SK-N-SH (cell line): Measurements from ENCODE around the gene TRPM3. TPM values are rescaled to one million over a fixed set of nuclear protein-coding genes. Genes with fewer than 3 reads are reported as not detected.

Experiments used
- CTCF ChIA-PET: fragments of 300-600, 350-600 bp; formaldehyde crosslinking; extraction: SDS; loops from one replicate; lab custom pipeline; 2021; lab: Yijun Ruan, JAX
- POLR2A ChIA-PET: fragments of 350-600 bp; sonication (Branson Sonifier 250); formaldehyde crosslinking; extraction: SDS; loops from one replicate; lab custom pipeline; 2020; ENCODE audit warnings: antibody characterized with exemption, inconsistent platforms; lab: Yijun Ruan, JAX
- DNase-seq: peaks from one replicate; pipeline ENCODE4 v3.0.0; 2012
- H2AFZ ChIP-seq: fragments of 200-600 bp; sonication (generic); 2 replicates; pipeline ENCODE4 v1.8.1; 2016; ENCODE audit warnings: antibody characterized with exemption, mild to moderate bottlenecking, low read depth
- H3F3A ChIP-seq: fragments of 200-600 bp; sonication (generic); replicated peaks from 2 replicates; pipeline ENCODE3; 2016; ENCODE audit warnings: antibody characterized with exemption, mild to moderate bottlenecking; ENCODE audit not compliant: insufficient read depth
- H3K27ac ChIP-seq, 2 experiments: fragments of 200-500 bp in 1 of 2; fragments of 200-600 bp in 1 of 2; sonication (Bioruptor generic) in 1 of 2; sonication (generic), shearing (Covaris generic) in 1 of 2; 2 replicates each; pipeline versions ENCODE4 v1.5.1 to v1.6.1; 2014 to 2016; ENCODE audit warnings: low read depth in 2 of 2, inconsistent platforms in 1 of 2, low read length in 1 of 2, mild to moderate bottlenecking in 1 of 2, mixed read lengths in 1 of 2
- H3K27me3 ChIP-seq: fragments of 200-600 bp; sonication (generic), shearing (Covaris generic); 2 replicates; pipeline ENCODE4 v1.6.1; 2016; ENCODE audit warnings: mixed run types; ENCODE audit not compliant: insufficient read depth
- H3K36me3 ChIP-seq, 2 experiments: fragments of 200-500 bp in 1 of 2; fragments of 200-600 bp in 1 of 2; sonication (Bioruptor generic) in 1 of 2; sonication (generic) in 1 of 2; replicated peaks in 1 of 2; 2 replicates each; pipeline versions ENCODE3 to v1.5.1; 2014 to 2016; ENCODE audit warnings: low read length in 1 of 2, mild to moderate bottlenecking in 1 of 2; ENCODE audit not compliant: insufficient read depth in 2 of 2, control insufficient read depth in 1 of 2
- H3K4me1 ChIP-seq, 2 experiments: fragments of 200-500 bp in 1 of 2; fragments of 200-600 bp in 1 of 2; sonication (Bioruptor generic) in 1 of 2; sonication (generic), shearing (Covaris generic) in 1 of 2; 2 replicates each; pipeline versions ENCODE4 v1.5.1 to v1.6.1; 2014 to 2016; ENCODE audit warnings: low read depth in 1 of 2, low read length in 1 of 2, mixed run types in 1 of 2; ENCODE audit not compliant: insufficient read depth in 2 of 2, control insufficient read depth in 1 of 2
- H3K4me2 ChIP-seq: fragments of 200-600 bp; sonication (generic), shearing (Covaris generic); 2 replicates; pipeline ENCODE4 v1.6.1; 2017; ENCODE audit warnings: mixed run types
- H3K4me3 ChIP-seq, 2 experiments: fragments of 200-500 bp in 1 of 2; fragments of 200-600 bp in 1 of 2; sonication (Bioruptor generic) in 1 of 2; sonication (generic), shearing (Covaris generic) in 1 of 2; 2 replicates each; pipeline versions ENCODE4 v1.5.1 to v1.8.1; 2014 to 2016; ENCODE audit warnings: low read depth in 2 of 2, inconsistent platforms in 1 of 2, low read length in 1 of 2, mild to moderate bottlenecking in 1 of 2, mixed read lengths in 1 of 2, moderate library complexity in 1 of 2
- H3K79me2 ChIP-seq: fragments of 200-600 bp; sonication (generic); 2 replicates; pipeline ENCODE4 v1.8.1; 2017; ENCODE audit warnings: mild to moderate bottlenecking; ENCODE audit not compliant: insufficient read depth
- H3K9ac ChIP-seq: fragments of 200-600 bp; sonication (generic); 2 replicates; pipeline ENCODE4 v1.6.1; 2017; ENCODE audit warnings: mixed run types
- H3K9me2 ChIP-seq: fragments of 200-600 bp; sonication (generic); 2 replicates; pipeline ENCODE4 v1.6.1; 2017; ENCODE audit warnings: mixed run types
- H3K9me3 ChIP-seq: fragments of 200-600 bp; sonication (generic); 2 replicates; pipeline ENCODE4 v1.6.1; 2017; ENCODE audit warnings: mixed run types, mild to moderate bottlenecking, moderate library complexity
- H4K20me1 ChIP-seq: fragments of 200-600 bp; sonication (generic); 2 replicates; pipeline ENCODE4 v1.6.1; 2017; ENCODE audit warnings: mild to moderate bottlenecking, mixed run types; ENCODE audit not compliant: insufficient read depth
- EP300 ChIP-seq, 2 experiments: IDR thresholded peaks; 2 replicates each; pipeline versions ENCODE4 v1.4.0 to v1.6.1; 2012; ENCODE audit warnings: borderline replicate concordance in 1 of 2, low read depth in 1 of 2, low read length in 1 of 2
- FOSL2 ChIP-seq: IDR thresholded peaks from 2 replicates; pipeline ENCODE4 v1.4.0; 2012; ENCODE audit warnings: low read depth, mild to moderate bottlenecking, moderate library complexity, borderline replicate concordance
- FOXM1 ChIP-seq: IDR thresholded peaks from 2 replicates; pipeline ENCODE4 v1.4.0; 2012; ENCODE audit warnings: low read depth, mild to moderate bottlenecking
- GABPA ChIP-seq: IDR thresholded peaks from 2 replicates; pipeline ENCODE4 v1.4.0; 2012; ENCODE audit warnings: low read depth, mild to moderate bottlenecking
- GATA2 ChIP-seq: sonication (generic); formaldehyde crosslinking; IDR thresholded peaks from 2 replicates; pipeline ENCODE4 v1.5.0; 2020; ENCODE audit warnings: mild to moderate bottlenecking, missing genetic modification reagents
- MEF2A ChIP-seq: IDR thresholded peaks from 2 replicates; pipeline ENCODE4 v1.4.0; 2012; ENCODE audit warnings: low read depth, borderline replicate concordance
- NFIC ChIP-seq: IDR thresholded peaks from 2 replicates; pipeline ENCODE4 v1.4.0; 2012; ENCODE audit warnings: borderline replicate concordance
- NRF1 ChIP-seq: IDR thresholded peaks from 2 replicates; pipeline ENCODE4 v1.6.1; 2012; ENCODE audit warnings: low read depth, mild to moderate bottlenecking, low read length
- POLR2AphosphoS5 ChIP-seq: IDR thresholded peaks from 2 replicates; pipeline ENCODE4 v1.6.1; 2012; ENCODE audit warnings: low read depth, low read length
- RAD21 ChIP-seq: IDR thresholded peaks from 2 replicates; pipeline ENCODE4 v1.6.1; 2012; ENCODE audit warnings: mild to moderate bottlenecking, low read length
- RCOR1 ChIP-seq: fragments of 150-350 bp; IDR thresholded peaks from 2 replicates; pipeline ENCODE4 v1.6.1; 2017; ENCODE audit warnings: antibody characterized with exemption, low read length
- RFX5 ChIP-seq: IDR thresholded peaks from 2 replicates; pipeline ENCODE4 v1.6.1; 2012; ENCODE audit warnings: mild to moderate bottlenecking, improper control_type of control experiment, low read length
- RXRA ChIP-seq: IDR thresholded peaks from 2 replicates; pipeline ENCODE4 v1.4.0; 2012; ENCODE audit warnings: low read depth, mild to moderate bottlenecking, borderline replicate concordance
- SMC3 ChIP-seq: IDR thresholded peaks from 2 replicates; pipeline ENCODE4 v1.6.1; 2012; ENCODE audit warnings: low read depth, low read length, improper control_type of control experiment
- TAF1 ChIP-seq: IDR thresholded peaks from 2 replicates; pipeline ENCODE4 v1.6.1; 2012; ENCODE audit warnings: low read depth, mild to moderate bottlenecking, low read length, moderate library complexity, borderline replicate concordance
- TEAD4 ChIP-seq: IDR thresholded peaks from 2 replicates; pipeline ENCODE4 v1.4.0; 2012; ENCODE audit warnings: mild to moderate bottlenecking, borderline replicate concordance; ENCODE audit not compliant: insufficient read depth
- YY1 ChIP-seq: IDR thresholded peaks from 2 replicates; pipeline ENCODE4 v1.4.0; 2012; ENCODE audit warnings: low read depth, mild to moderate bottlenecking
- WGBS: methylation state at CpG from one replicate; pipeline ENCODE4 v1.1.6; 2017; ENCODE audit warnings: low lambda C conversion rate; 5-methylcytosine and 5-hydroxymethylcytosine counted together
- polyA plus RNA-seq, 3 experiments: library from polyadenylated mRNA; depleted of rRNA; stranded (reverse); fragments of >200 nt; gene quantifications; 2 replicates each; pipeline ENCODE4 v1.2.3, GENCODE V29; 2012
- TF ChIP-seq, protein P1 (sequence below): IDR thresholded peaks from 2 replicates; pipeline ENCODE4; 2012
- TF ChIP-seq, protein P2 (sequence below): fragments of 150-350 bp; IDR thresholded peaks from 2 replicates; pipeline ENCODE4 v1.6.1; 2016; ENCODE audit warnings: mild to moderate bottlenecking, low read depth, low read length
- TF ChIP-seq, protein P3 (sequence below): fragments of 200-600 bp; sonication (generic); IDR thresholded peaks from 2 replicates; pipeline ENCODE4 v1.6.1; 2017; ENCODE audit warnings: antibody characterized with exemption, mild to moderate bottlenecking, moderate library complexity
- TF ChIP-seq, protein P4 (sequence below): IDR thresholded peaks from 2 replicates; pipeline ENCODE4 v1.4.0; 2012; ENCODE audit warnings: low read depth, borderline replicate concordance

The TRPM3 gene
- polyA plus RNA-seq, 1 of the 3 experiments (the other 2 are of a cell fraction) = not detected

DNA sequence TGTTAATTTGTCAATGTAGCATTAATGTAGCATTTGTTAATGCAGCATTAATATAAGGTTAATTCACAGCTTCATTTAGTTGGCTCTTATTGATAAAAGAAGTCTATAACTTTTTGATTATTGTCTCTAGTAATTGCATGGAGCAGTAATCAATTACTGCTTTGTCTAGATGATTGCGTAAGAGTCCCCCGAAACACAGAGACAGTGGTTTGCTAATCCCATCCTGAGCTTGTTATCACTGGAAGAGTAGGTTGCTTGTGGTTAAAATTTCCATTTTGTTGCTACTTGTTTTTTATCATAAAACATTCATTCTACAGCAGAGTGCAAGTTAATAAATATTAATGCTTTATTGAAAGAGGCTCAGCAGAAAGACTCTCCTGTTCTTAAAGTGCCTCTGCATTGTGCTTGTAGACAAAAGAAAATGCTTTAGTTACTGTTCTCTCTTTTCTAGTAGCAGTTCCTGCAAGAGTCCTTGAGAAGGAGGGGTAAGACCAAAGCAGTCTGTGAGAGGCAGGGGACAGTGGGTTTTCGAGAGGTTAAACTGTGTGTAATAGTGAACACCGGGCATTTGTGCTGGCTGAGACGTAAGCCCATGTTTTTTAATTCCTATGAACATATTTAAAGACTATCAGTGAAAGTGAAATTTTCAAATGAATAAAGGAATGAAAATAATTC is 291.7 kb downstream of the TRPM3 start:
- Histone ChIP-seq H2AFZ (no peak overlapping the region), H3K36me3 (no peaks in the 10 kb centered on the region), H3K27ac (no peak overlapping the region), H3K4me1 (no peaks in the 10 kb centered on the region), H3K9me3 (no peaks in the 10 kb centered on the region; the same call in 1 of the 2 replicates), H3K4me3 (no peak overlapping the region), H3K79me2 (no peaks in the 10 kb centered on the region), H3K27me3 (peaks cover 7% of the 10 kb centered on the region; the same call in 1 of the 2 replicates), H3F3A (no peaks in the 10 kb centered on the region), H4K20me1 (no peaks in the 10 kb centered on the region), H3K9ac (no peak overlapping the region), H3K9me2 (no peaks in the 10 kb centered on the region), H3K4me2 (no peak overlapping the region)
- TF ChIP-seq RCOR1 = no peak
- no peak for TF ChIP-seq SMC3
- TF ChIP-seq, protein P1, sequence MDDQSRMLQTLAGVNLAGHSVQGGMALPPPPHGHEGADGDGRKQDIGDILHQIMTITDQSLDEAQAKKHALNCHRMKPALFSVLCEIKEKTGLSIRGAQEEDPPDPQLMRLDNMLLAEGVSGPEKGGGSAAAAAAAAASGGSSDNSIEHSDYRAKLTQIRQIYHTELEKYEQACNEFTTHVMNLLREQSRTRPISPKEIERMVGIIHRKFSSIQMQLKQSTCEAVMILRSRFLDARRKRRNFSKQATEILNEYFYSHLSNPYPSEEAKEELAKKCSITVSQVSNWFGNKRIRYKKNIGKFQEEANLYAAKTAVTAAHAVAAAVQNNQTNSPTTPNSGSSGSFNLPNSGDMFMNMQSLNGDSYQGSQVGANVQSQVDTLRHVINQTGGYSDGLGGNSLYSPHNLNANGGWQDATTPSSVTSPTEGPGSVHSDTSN = no peak
- no peak for TF ChIP-seq RAD21
- TF ChIP-seq, protein P2, sequence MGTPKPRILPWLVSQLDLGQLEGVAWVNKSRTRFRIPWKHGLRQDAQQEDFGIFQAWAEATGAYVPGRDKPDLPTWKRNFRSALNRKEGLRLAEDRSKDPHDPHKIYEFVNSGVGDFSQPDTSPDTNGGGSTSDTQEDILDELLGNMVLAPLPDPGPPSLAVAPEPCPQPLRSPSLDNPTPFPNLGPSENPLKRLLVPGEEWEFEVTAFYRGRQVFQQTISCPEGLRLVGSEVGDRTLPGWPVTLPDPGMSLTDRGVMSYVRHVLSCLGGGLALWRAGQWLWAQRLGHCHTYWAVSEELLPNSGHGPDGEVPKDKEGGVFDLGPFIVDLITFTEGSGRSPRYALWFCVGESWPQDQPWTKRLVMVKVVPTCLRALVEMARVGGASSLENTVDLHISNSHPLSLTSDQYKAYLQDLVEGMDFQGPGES = no peak
- TF ChIP-seq NFIC = no peak
- TF ChIP-seq, protein P3, sequence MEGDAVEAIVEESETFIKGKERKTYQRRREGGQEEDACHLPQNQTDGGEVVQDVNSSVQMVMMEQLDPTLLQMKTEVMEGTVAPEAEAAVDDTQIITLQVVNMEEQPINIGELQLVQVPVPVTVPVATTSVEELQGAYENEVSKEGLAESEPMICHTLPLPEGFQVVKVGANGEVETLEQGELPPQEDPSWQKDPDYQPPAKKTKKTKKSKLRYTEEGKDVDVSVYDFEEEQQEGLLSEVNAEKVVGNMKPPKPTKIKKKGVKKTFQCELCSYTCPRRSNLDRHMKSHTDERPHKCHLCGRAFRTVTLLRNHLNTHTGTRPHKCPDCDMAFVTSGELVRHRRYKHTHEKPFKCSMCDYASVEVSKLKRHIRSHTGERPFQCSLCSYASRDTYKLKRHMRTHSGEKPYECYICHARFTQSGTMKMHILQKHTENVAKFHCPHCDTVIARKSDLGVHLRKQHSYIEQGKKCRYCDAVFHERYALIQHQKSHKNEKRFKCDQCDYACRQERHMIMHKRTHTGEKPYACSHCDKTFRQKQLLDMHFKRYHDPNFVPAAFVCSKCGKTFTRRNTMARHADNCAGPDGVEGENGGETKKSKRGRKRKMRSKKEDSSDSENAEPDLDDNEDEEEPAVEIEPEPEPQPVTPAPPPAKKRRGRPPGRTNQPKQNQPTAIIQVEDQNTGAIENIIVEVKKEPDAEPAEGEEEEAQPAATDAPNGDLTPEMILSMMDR = no peak
- TF ChIP-seq MEF2A = no peak
- no peak for TF ChIP-seq FOXM1
- 4% methylated on average over 5 of the region's 5 CpGs for WGBS
- CTCF ChIA-PET = no interaction called here
- POLR2A ChIA-PET = no interaction called here
- no peak for DNase-seq

DNA sequence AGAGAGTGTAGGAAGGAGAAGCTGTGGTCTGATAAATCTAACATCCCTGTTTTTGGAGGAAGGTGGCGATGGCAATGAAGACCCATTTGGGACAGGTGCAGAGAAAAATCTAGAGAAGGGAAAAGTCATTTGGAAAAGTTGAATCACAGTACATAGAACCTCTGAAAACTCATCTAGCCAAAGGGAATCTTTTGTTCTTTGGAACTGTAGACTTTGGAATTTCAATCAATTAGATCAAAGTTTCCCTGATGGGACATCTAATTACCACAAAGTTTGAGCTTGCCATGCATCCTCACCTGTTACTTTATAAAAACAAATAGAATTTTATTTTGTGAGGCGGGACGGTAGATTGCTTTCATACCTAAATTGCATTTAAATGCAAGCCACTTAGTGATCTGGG is 294.9 kb downstream of the TRPM3 start:
- Histone ChIP-seq H4K20me1 (no peaks in the 10 kb centered on the region), H3K9ac (no peak overlapping the region), H3F3A (no peaks in the 10 kb centered on the region), H3K4me1 (no peaks in the 10 kb centered on the region), H3K79me2 (no peaks in the 10 kb centered on the region), H3K36me3 (no peaks in the 10 kb centered on the region), H2AFZ (no peak overlapping the region), H3K27me3 (peaks cover 20% of the 10 kb centered on the region; the same call in 1 of the 2 replicates), H3K27ac (no peak overlapping the region), H3K9me2 (no peaks in the 10 kb centered on the region), H3K9me3 (no peaks in the 10 kb centered on the region; the same call in 1 of the 2 replicates), H3K4me2 (no peak overlapping the region), H3K4me3 (no peak overlapping the region)
- WGBS = 1% methylated on average over 3 of the region's 3 CpGs
- ChIA-PET CTCF (no interaction called here), POLR2A (no interaction called here)
- no peak for DNase-seq
- no peak for TF ChIP-seq TAF1
- no peak for TF ChIP-seq TEAD4
- TF ChIP-seq RFX5 = no peak
- no peak for TF ChIP-seq GATA2
- TF ChIP-seq, protein P1 = no peak
- no peak for TF ChIP-seq EP300 (IDR thresholded peaks at IDR 0.05; ENCODE audit: borderline replicate concordance in 1 of 2, low read depth in 1 of 2, low read length in 1 of 2)
- TF ChIP-seq FOSL2 = no peak
- TF ChIP-seq NFIC = no peak
- no peak for TF ChIP-seq NRF1
- no peak for TF ChIP-seq RXRA
- TF ChIP-seq SMC3 = no peak
- no peak for TF ChIP-seq GABPA
- TF ChIP-seq, protein P4, sequence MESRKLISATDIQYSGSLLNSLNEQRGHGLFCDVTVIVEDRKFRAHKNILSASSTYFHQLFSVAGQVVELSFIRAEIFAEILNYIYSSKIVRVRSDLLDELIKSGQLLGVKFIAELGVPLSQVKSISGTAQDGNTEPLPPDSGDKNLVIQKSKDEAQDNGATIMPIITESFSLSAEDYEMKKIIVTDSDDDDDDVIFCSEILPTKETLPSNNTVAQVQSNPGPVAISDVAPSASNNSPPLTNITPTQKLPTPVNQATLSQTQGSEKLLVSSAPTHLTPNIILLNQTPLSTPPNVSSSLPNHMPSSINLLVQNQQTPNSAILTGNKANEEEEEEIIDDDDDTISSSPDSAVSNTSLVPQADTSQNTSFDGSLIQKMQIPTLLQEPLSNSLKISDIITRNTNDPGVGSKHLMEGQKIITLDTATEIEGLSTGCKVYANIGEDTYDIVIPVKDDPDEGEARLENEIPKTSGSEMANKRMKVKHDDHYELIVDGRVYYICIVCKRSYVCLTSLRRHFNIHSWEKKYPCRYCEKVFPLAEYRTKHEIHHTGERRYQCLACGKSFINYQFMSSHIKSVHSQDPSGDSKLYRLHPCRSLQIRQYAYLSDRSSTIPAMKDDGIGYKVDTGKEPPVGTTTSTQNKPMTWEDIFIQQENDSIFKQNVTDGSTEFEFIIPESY = no peak
- no peak for TF ChIP-seq YY1
- no peak for TF ChIP-seq POLR2AphosphoS5
